B cell (primary cell): ENCODE results near the gene MYO16. TPM values are rescaled to one million over a fixed set of nuclear protein-coding genes. Genes with fewer than 3 reads are reported as not detected.

Source experiments
- ATAC-seq: fragments of 200-7000 bp; cut with Tn5 transposase; one replicate; pipeline ENCODE4 v1.10.0; 2021; ENCODE audit warnings: low read depth, mild to moderate bottlenecking, moderate number of reproducible peaks, moderate library complexity
- CTCF ChIA-PET: fragments of 350-600 bp; sonication (Branson Sonifier 250); formaldehyde crosslinking; loops from one replicate; lab custom pipeline; 2021; ENCODE audit warnings: antibody characterized with exemption, inconsistent platforms; lab: Charles Lee
- POLR2A ChIA-PET: fragments of 350-600 bp; sonication (Branson Sonifier 250); formaldehyde crosslinking; loops from one replicate; lab custom pipeline; 2021; ENCODE audit warnings: antibody characterized with exemption; lab: Charles Lee
- DNase-seq: peaks from one replicate; pipeline ENCODE4 v3.0.0; 2013
- H2AFZ ChIP-seq: 2 replicates; pipeline ENCODE4 v1.6.1; 2012; ENCODE audit warnings: mild to moderate bottlenecking, low read depth, low read length; ENCODE audit not compliant: insufficient read depth, poor library complexity, severe bottlenecking
- H3K27ac ChIP-seq, 2 donors: 1 replicate in 1 of 2; 2 replicates in 1 of 2; pipeline ENCODE4 v1.5.1; 2012 to 2013; ENCODE audit warnings: low read length in 2 of 2, mild to moderate bottlenecking in 2 of 2, moderate library complexity in 1 of 2
- H3K27me3 ChIP-seq, 4 experiments: fragments of 200-600 bp in 1 of 4; sonication (generic) in 1 of 4; replicated peaks in 1 of 4; 1 replicate in 2 of 4; 2 replicates in 2 of 4; pipeline versions ENCODE4 v1.6.1 to v1.7.0; 2013 to 2016; ENCODE audit warnings: low read length in 3 of 4, mild to moderate bottlenecking in 2 of 4, mixed read lengths in 1 of 4, moderate library complexity in 1 of 4; ENCODE audit not compliant: insufficient read depth in 4 of 4, control insufficient read depth in 3 of 4; ENCODE audit errors: control extremely low read depth in 1 of 4
- H3K36me3 ChIP-seq, 2 experiments: replicated peaks in 1 of 2; 1 replicate in 1 of 2; 2 replicates in 1 of 2; pipeline versions ENCODE4 v1.6.1 to v1.7.1; 2013; ENCODE audit warnings: low read length in 1 of 2; ENCODE audit not compliant: insufficient read depth in 2 of 2, control insufficient read depth in 1 of 2; ENCODE audit errors: control extremely low read depth in 1 of 2, extremely low read depth in 1 of 2
- H3K4me1 ChIP-seq, 2 donors: fragments of 200-600 bp in 1 of 2; sonication (generic) in 1 of 2; 1 replicate in 1 of 2; 2 replicates in 1 of 2; pipeline versions ENCODE4 v1.5.1 to v1.6.1; 2013 to 2017; ENCODE audit warnings: low read length in 2 of 2; ENCODE audit not compliant: control insufficient read depth in 2 of 2, insufficient read depth in 2 of 2
- H3K4me2 ChIP-seq: replicated peaks from 2 replicates; pipeline ENCODE3; 2012; ENCODE audit warnings: mild to moderate bottlenecking, low read depth, low read length; ENCODE audit not compliant: poor library complexity, severe bottlenecking
- H3K4me3 ChIP-seq, 5 experiments: fragments of 200-600 bp in 1 of 5; sonication (generic) in 1 of 5; 1 replicate in 3 of 5; 2 replicates in 2 of 5; pipeline versions ENCODE4 v1.5.1 to v1.7.0; 2011 to 2016; ENCODE audit warnings: low read length in 4 of 5, mild to moderate bottlenecking in 4 of 5, low read depth in 2 of 5, control low read depth in 1 of 5, moderate library complexity in 1 of 5; ENCODE audit not compliant: insufficient read depth in 1 of 5; ENCODE audit errors: control extremely low read depth in 1 of 5, extremely low read depth in 1 of 5
- H3K79me2 ChIP-seq: fragments of 200-600 bp; sonication (generic); one replicate; pipeline ENCODE4 v1.6.0; 2016; ENCODE audit warnings: low read length; ENCODE audit not compliant: control insufficient read depth, insufficient read depth
- H3K9ac ChIP-seq: fragments of 200-600 bp; sonication (generic); 2 replicates; pipeline ENCODE4 v1.6.1; 2017; ENCODE audit warnings: mild to moderate bottlenecking, low read length, moderate library complexity
- H3K9me3 ChIP-seq, 3 donors: one replicate each; pipeline versions ENCODE4 v1.6.1 to v1.7.1; 2013; ENCODE audit warnings: low read length in 2 of 3; ENCODE audit not compliant: control insufficient read depth in 2 of 3, insufficient read depth in 1 of 3; ENCODE audit errors: control extremely low read depth in 1 of 3
- H4K20me1 ChIP-seq: 2 replicates; pipeline ENCODE4 v1.6.0; 2012; ENCODE audit warnings: mild to moderate bottlenecking, low read length; ENCODE audit not compliant: insufficient read depth, control insufficient read depth, poor library complexity, severe bottlenecking
- H3K27ac Mint-ChIP-seq: one replicate; pipeline ENCODE4 v1.8.0; 2021; ENCODE audit warnings: mixed read lengths
- H3K27me3 Mint-ChIP-seq: one replicate; pipeline ENCODE4 v1.8.0; 2021; ENCODE audit warnings: mixed read lengths
- H3K4me1 Mint-ChIP-seq: one replicate; pipeline ENCODE4 v1.8.0; 2021; ENCODE audit warnings: mixed read lengths
- H3K4me3 Mint-ChIP-seq: one replicate; pipeline ENCODE4 v1.8.0; 2021; ENCODE audit warnings: mixed read lengths
- H3K9me3 Mint-ChIP-seq: one replicate; pipeline ENCODE4 v1.8.0; 2022; ENCODE audit warnings: mixed read lengths; ENCODE audit not compliant: insufficient read depth
- CTCF ChIP-seq: fragments of 200-600 bp; IDR thresholded peaks from one replicate; pipeline ENCODE4 v1.8.0; 2022; ENCODE audit warnings: antibody characterized with exemption, mild to moderate bottlenecking
- EZH2 ChIP-seq: IDR thresholded peaks from 2 replicates; pipeline ENCODE4 v1.6.1; 2012; ENCODE audit warnings: borderline replicate concordance, low read depth, mild to moderate bottlenecking, moderate library complexity, low read length; ENCODE audit not compliant: insufficient read depth, poor library complexity, severe bottlenecking
- WGBS: methylation state at CpG from one replicate; pipeline ENCODE4 v1.1.5; 2013; ENCODE audit warnings: missing lambda C conversion rate; ENCODE audit not compliant: insufficient coverage; 5-methylcytosine and 5-hydroxymethylcytosine counted together
- intact Hi-C: fragments of 100-400 bp; cut with micrococcal nuclease; formaldehyde crosslinking; loops from one replicate; pipeline ENCODE4 v1.10.0; 2022
- polyA plus RNA-seq: library from polyadenylated mRNA; depleted of rRNA; stranded (reverse); fragments of >200 nt; gene quantifications from 2 replicates; pipeline ENCODE4 v1.2.3, GENCODE V29; 2012
- total RNA-seq, 2 donors: library from RNA; stranded (reverse); fragments of 120-200 nt in 1 of 2; gene quantifications; 1 replicate in 1 of 2; 2 replicates in 1 of 2; pipeline versions ENCODE4 v1.2.3 to v1.2.4, GENCODE V29; 2013 to 2022

MYO16 gene
- total and polyA plus RNA-seq, 2 donors (not counting 1 experiment from before 2014, with no cell fraction given), result not detected

- Histone ChIP-seq H3K9me3 (no peaks in the 10 kb centered on the region), H3K79me2 (no peaks in the 10 kb centered on the region), H3K36me3 (no peaks in the 10 kb centered on the region), H3K27me3 (no peaks in the 10 kb centered on the region), H3K27ac (no peak overlapping the region), H4K20me1 (no peaks in the 10 kb centered on the region), H3K4me3 (no peak overlapping the region), H3K4me2 (no peak overlapping the region), H3K4me1 (no peaks in the 10 kb centered on the region), H3K9ac (no peak overlapping the region), H2AFZ (no peak overlapping the region)
- Mint-ChIP-seq H3K27ac (no peak overlapping the region), H3K4me3 (no peak overlapping the region), H3K27me3 (no peaks in the 10 kb centered on the region), H3K9me3 (no peaks in the 10 kb centered on the region), H3K4me1 (peaks cover 6% of the 10 kb centered on the region)
- TF ChIP-seq CTCF (no peak), EZH2 (no peak)
- CTCF ChIA-PET, result no interaction called here
- intact Hi-C loops, result no loop called here
- ATAC-seq (no peak), DNase-seq (no peak)
- POLR2A ChIA-PET, result no interaction called here
- no CpG with 5 or more reads among the region's 3 CpGs for WGBS
These were observed 231.0 kb downstream of the MYO16 start for GRCh38 chr13:108860418-108860817.

GRCh38 chr13:108877300-108877699, 247.9 kb downstream of the MYO16 start:
- ChIA-PET POLR2A (no interaction called here), CTCF (no interaction called here)
- H3K4me3 Mint-ChIP-seq, result no peak overlapping the region
- no CpG with 5 or more reads among the region's 2 CpGs for WGBS
- Histone ChIP-seq H3K79me2 (no peaks in the 10 kb centered on the region), H3K4me2 (no peak overlapping the region), H3K36me3 (no peaks in the 10 kb centered on the region), H3K27me3 (no peaks in the 10 kb centered on the region), H3K4me3 (no peak overlapping the region), H2AFZ (no peak overlapping the region), H3K27ac (no peak overlapping the region), H3K9ac (no peak overlapping the region), H3K9me3 (peaks cover 0 to 4% (median 0%) of the 10 kb centered on the region in 3 donors), H3K4me1 (no peaks in the 10 kb centered on the region), H4K20me1 (no peaks in the 10 kb centered on the region)
- no peaks in the 10 kb centered on the region for H3K4me1 Mint-ChIP-seq
- no peaks in the 10 kb centered on the region for H3K27me3 Mint-ChIP-seq
- TF ChIP-seq CTCF, result no peak
- TF ChIP-seq EZH2, result no peak
- peaks cover 3% of the 10 kb centered on the region for H3K9me3 Mint-ChIP-seq
- DNase-seq, result no peak
- intact Hi-C loops, result no loop called here
- no peak overlapping the region for H3K27ac Mint-ChIP-seq
- ATAC-seq, result no peak
